AG09319 (cell line): Measurements from ENCODE around the gene TWSG1.
"Not testable (repeated sequence)": the region's sequence is repeated elsewhere in the genome, so short reads cannot be mapped to it uniquely, and the experiment has no call there.

Source experiments
- DNase-seq: peaks from one replicate; pipeline ENCODE4 v3.0.0-alpha.2; 2010; ENCODE audit warnings: low read depth; ENCODE audit errors: extremely low read depth
- TF ChIP-seq, protein P1 (sequence below): IDR thresholded peaks from 2 replicates; pipeline ENCODE4 v1.5.1; 2011; ENCODE audit warnings: low read depth, mild to moderate bottlenecking, inconsistent platforms, low read length, moderate library complexity

Gene TWSG1

DNA sequence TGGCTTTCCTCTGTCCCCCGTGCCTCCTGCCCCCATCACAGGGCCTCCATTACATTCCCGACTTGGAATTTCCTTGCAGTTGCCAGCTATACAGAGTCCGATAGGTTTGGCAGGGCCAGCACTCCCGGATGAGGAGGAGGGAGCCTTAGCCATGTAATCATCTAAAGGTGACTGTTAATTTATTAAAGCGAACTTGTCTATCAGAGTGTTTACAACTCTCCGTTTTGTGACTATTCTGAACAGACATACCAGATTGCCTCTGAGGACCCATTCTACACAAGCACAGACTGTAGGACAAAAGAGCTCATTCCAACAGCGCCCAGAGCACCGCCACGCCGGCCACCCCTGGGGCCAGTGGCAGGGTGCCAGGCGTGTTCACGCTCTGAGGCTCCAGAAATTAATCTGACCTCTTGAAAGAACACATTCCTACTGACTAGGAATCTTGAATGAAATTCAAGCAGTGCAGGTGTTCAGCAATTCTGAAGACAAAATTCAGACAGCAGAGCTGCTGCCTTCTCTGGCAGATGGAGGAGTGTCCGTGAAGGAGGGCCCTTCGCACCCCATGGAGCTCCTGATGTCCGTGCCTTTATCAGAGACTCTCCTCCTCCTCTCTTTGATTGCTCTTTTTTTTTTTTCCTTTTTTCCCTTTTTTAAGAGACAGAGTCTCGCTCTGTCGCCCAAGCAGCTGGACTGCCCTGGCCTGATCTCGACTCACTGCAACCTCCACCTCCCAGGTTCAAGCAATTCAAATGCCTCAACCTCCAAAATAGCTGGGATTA is 82.7 kb downstream of the TWSG1 start:
- DNase-seq = no peak
- TF ChIP-seq, protein P1, sequence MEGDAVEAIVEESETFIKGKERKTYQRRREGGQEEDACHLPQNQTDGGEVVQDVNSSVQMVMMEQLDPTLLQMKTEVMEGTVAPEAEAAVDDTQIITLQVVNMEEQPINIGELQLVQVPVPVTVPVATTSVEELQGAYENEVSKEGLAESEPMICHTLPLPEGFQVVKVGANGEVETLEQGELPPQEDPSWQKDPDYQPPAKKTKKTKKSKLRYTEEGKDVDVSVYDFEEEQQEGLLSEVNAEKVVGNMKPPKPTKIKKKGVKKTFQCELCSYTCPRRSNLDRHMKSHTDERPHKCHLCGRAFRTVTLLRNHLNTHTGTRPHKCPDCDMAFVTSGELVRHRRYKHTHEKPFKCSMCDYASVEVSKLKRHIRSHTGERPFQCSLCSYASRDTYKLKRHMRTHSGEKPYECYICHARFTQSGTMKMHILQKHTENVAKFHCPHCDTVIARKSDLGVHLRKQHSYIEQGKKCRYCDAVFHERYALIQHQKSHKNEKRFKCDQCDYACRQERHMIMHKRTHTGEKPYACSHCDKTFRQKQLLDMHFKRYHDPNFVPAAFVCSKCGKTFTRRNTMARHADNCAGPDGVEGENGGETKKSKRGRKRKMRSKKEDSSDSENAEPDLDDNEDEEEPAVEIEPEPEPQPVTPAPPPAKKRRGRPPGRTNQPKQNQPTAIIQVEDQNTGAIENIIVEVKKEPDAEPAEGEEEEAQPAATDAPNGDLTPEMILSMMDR = no peak

DNA sequence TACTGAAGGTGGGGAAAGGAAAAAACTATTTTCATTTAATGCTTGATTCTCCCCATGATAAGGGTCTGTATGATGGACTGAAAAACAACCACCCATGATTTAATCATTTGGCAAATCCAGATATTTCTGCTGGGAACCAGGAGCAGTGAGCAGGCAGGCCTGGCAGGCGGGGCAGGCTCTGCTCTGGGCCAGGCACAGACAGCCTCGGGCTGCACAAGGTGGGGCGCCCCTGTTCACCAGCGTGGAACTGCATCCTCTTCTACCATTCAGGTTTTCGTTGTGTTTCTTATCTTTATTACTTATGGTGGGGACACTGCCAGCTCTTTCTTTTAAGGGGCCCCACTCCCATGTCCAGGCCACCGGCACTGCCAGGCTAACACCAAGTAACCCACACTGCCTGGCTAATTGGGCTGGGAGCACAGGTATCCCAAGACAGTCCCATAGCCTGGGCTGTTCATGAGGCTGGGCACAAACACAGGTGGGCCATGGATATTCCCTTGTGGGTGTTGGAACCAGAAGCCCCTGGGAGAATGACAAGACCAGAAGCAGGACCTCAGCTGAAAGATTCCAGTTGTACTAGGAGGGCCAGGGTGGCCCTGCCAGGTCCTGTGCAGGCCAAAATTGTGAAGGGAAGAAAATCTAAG is 83.6 kb downstream of the TWSG1 start:
- DNase-seq = no peak
- TF ChIP-seq, protein P1 = no peak

DNA sequence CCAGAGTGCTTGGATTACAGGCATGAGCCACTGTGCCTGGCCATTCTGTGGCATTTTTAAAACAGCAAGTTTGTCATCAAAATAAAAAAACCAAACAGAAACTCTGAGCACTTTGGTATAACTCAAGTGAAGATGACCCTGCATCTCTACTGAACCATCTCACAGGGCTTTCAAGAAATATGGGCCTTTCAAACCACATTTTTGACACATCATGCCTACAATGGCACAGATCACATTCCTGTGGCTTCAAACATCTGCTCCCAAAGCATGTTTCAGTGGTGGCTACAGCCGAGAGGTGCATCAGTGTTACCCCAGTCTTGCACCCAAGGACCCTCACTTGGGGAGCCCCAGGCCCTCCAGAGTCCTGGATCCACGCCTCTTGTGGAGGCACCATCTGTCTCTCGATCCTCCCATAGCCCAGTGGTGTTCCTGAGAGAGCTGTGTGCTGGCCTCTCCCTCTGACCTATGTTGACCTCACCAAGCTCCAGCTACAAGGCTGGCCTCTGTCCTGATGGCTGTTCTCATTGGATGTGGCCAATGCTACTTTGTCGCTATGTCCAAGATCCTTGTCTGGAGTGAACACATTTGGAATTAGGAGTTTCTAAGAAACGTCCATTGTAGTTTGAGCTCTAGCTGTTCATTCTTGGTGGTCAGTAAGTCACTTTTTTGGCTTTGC is 85.5 kb downstream of the TWSG1 start:
- no peak for DNase-seq
- TF ChIP-seq, protein P1 = no peak

DNA sequence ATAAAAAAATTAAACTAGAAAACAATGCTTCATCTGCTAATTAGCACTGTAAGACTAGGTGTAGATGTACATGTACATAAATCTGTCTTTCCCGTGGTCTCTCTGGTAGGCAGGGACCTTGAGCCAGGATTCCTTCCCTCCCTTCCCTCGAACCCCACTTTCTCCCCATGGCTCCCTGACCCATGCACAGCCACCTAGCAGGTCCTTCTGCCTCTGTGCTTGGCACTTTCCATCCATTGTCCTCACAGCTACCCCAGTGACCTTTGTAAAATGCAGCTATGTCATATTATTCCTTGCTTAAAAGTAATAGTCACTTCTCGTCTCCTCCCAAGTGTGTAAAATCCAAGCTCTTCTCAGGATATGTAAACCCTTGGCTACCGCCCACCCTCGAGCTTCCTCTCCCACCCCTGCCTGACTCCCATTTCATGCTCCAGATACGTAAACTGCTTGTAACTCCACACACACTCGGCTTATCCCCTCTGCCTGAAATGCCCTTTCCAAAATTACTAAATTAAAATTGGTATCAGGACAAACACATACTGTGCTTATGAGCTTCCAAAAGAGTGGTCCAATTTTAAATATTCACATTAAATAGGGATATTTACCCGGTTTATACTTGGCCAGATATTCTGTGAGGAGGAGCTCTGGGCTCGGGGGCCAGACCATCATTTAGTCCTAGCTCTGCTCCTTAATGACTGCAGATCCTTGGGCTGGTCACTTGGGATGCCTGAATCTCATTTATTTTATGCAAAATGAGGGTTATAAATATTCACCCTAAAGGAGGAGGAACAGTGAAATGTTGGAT is 86.7 kb downstream of the TWSG1 start:
- TF ChIP-seq, protein P1 = no peak
- no peak for DNase-seq

- no peak for DNase-seq
- TF ChIP-seq, protein P1 = no peak
Observed at GRCh38 chr18:9421901-9422327, 87.3 kb downstream of the TWSG1 start.

GRCh38 chr18:9422816-9423519 is 88.4 kb downstream of the TWSG1 start:
- DNase-seq = no peak
- TF ChIP-seq, protein P1 = no peak

DNA sequence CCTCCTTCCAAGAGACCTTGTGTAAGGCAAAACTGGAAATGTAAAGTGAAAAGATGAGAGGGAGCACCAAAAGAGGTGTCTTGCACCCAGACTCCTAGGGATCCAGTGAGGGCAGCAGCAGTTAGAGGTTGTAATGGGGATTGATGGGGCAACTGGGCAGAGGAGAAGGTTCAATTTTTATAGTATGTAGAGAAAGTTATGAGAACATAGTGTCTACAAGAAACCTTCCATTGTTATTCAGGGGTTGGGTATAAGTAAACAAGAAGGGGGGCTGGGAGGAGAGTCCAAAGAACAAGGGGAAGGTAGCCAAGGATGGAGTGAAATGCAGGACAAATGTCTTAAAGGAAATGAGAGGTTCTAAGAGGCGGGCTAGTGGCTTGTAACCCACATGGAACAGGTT is 89.1 kb downstream of the TWSG1 start:
- DNase-seq = not testable (repeated sequence)

DNA sequence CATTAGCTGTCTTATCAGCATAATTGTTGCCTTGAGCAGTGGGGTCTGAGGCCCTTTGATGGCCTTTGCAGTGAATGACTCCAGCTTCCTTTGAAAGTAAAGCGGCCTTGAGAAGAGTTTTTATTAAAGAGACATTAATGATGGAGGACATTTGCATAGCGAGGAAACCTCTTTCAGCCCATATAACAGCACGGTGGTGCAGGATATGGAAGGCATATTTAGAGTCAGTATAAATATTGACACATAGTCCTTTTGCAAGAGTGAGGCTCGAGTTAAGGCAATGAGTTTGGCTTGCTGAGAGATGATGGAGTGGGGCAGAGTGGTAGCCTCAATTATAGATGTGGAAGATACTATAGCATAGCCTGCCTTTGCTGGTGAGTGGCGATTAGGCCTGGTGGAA is 89.7 kb downstream of the TWSG1 start:
- not testable (repeated sequence) for DNase-seq
